T1000 (cell line): ENCODE measurements around the gene ITGAD.

Experiments
- DNase-seq: peaks from one replicate; lab custom pipeline; 2025; ENCODE audit warnings: mixed read lengths; lab: John Stamatoyannopoulos, UW

Gene ITGAD

GRCh38 chr16:31393056-31393455 lies at the start of gene ITGAD:
TSS of gene ITGAD (plus strand) at chr16:31393335. CDS start at chr16:31393361, 26 bp downstream.
- DNase-seq = no peak

- DNase-seq = no peak
These were observed 48.4 kb upstream of the ITGAD start for GRCh38 chr16:31344712-31345111.

- DNase-seq = no peak
These were observed 45.7 kb upstream of the ITGAD start for GRCh38 chr16:31347445-31347844.

- DNase-seq = no peak
These were observed 44.6 kb upstream of the ITGAD start for GRCh38 chr16:31348579-31348978.

- no peak for DNase-seq
These were observed 42.7 kb upstream of the ITGAD start for GRCh38 chr16:31350275-31351005.

GRCh38 chr16:31351246-31351941 lies 41.7 kb upstream of the ITGAD start:
- DNase-seq = no peak

- DNase-seq = no peak
These were observed 41.2 kb upstream of the ITGAD start for GRCh38 chr16:31351942-31352325.

- no peak for DNase-seq
These were observed 40.6 kb upstream of the ITGAD start for GRCh38 chr16:31352376-31353115.

GRCh38 chr16:31354394-31355291 lies 38.5 kb upstream of the ITGAD start, which contains the start of gene ITGAX:
TSS of gene ITGAX (plus strand) at chr16:31355176. CDS start at chr16:31355255, 79 bp downstream.
- no peak for DNase-seq

GRCh38 chr16:31355431-31356100 lies 37.6 kb upstream of the ITGAD start:
- DNase-seq = no peak

GRCh38 chr16:31356566-31357323 lies 36.4 kb upstream of the ITGAD start:
- DNase-seq = no peak

- DNase-seq = no peak
These were observed 35.6 kb upstream of the ITGAD start for GRCh38 chr16:31357324-31358109.

- no peak for DNase-seq
These were observed 32.9 kb upstream of the ITGAD start for GRCh38 chr16:31360251-31360650.

GRCh38 chr16:31361201-31362110 lies 31.7 kb upstream of the ITGAD start:
- no peak for DNase-seq

- DNase-seq = no peak
These were observed 30.4 kb upstream of the ITGAD start for GRCh38 chr16:31362476-31363405.

GRCh38 chr16:31363721-31364120 lies 29.4 kb upstream of the ITGAD start:
- no peak for DNase-seq

- DNase-seq = no peak
These were observed 28.7 kb upstream of the ITGAD start for GRCh38 chr16:31364421-31364820.
